NCI-H69 (cell line): Measurements from ENCODE around the gene USP51.
"Not testable (repeated sequence)": the region's sequence is repeated elsewhere in the genome, so short reads cannot be mapped to it uniquely, and the experiment has no call there.

Experiments used
- DNase-seq: peaks from one replicate; lab custom pipeline; 2025; lab: John Stamatoyannopoulos, UW

The USP51 gene

DNA sequence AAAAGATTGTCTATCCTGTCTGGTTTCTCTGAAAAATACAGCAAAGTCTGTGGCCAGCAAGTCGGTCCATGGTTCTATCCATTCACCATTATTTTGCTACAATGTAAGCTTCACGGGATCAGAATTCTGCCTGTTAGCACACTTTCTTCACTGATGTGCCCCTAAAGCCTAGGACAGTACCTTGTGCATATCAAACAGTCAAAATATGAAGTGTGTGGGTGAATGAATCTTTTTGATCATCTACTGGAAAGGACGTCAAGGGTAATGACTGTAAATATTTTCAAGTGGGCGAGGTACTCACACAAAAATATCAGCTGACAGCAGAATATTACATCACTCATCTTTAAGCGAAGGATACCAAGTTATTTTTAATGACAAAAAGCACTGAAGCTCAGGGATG lies 24.5 kb downstream of the USP51 start:
- not testable (repeated sequence) for DNase-seq

DNA sequence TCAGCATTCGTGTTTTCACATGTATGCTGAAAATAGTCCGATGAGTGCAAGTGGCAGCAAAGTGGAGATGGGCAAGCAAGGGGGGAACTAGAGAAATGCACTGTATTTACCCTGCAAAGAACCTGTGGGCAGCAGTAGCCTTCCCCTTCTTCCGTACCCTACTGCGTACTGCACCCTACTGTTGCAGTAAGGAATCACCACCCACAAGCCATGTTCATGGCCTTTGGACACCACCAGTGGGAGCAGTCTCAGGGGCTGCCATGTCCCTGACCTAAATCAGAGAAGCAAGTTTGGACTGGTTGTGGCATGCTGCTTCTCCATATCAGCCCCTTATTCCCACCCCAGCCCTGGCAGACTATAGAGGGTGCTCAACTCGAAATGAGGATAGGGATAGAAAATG lies 25.6 kb downstream of the USP51 start:
- not testable (repeated sequence) for DNase-seq

DNA sequence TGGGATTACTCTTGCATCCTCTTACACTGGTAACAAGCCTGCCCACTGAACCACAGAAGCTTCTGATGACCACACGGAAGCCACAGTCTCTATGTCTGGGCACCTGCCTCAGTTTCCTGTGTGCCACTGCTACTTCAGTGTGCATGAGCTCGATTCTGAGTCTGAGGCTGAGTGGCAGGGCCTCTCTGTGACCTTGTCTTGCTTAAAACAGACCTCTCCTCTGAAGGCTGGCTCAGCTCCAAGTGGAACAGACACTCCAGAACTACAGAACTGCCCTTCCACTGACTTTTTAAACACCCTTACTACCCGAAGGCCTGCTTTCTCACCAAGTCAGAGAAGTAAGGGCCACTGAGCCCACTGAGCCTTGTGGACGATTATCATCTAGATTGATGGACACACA lies 29.7 kb downstream of the USP51 start:
- DNase-seq, result not testable (repeated sequence)

DNA sequence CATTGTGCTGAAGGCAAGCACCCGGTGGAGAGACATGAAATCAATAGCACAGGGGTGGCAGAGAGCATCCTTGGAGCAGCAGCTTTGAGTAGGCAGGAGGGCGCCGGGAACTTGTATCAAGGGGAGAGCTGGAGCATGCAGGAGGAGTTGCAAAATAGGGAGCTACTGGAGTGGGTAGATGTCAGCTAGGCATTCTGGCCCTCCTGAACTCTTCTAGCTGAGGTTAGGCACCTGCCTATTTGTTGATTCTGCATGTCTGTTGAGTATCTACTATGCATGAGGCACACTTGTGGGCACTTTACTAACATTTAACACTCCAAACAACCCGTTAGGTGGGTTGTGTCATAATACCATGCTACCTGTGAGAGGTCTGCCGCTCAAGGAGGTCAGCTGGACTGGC lies 30.2 kb downstream of the USP51 start:
- DNase-seq, result not testable (repeated sequence)

DNA sequence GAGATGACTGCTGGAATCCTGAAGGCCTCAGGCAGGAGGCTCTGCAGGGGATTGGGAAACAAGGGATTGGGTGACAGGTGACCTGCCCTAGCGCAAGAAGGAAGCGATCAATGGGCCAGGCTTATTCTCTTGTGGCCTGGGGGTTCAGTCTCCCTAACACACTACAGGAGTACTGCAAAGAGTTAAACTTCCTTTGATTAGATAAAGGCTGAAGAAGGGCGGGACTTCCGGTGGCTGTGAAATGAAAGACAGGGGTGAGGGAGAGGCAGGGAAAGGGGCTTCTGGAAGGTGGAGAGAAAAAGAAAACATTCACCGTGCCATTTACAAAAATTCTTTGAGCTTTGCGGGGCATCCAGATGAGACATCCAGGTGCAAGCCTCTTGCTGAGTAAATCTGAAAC lies 33.9 kb downstream of the USP51 start:
- not testable (repeated sequence) for DNase-seq

DNA sequence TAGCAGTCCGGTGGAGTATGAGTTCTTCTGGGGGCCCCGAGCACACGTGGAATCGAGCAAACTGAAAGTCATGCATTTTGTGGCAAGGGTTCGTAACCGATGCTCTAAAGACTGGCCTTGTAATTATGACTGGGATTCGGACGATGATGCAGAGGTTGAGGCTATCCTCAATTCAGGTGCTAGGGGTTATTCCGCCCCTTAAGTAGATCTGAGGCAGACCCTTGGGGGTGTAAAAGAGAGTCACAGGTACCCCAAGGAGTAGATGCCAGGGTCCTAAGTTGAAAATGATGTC lies 36.9 kb downstream of the USP51 start:
- DNase-seq, result no peak

DNA sequence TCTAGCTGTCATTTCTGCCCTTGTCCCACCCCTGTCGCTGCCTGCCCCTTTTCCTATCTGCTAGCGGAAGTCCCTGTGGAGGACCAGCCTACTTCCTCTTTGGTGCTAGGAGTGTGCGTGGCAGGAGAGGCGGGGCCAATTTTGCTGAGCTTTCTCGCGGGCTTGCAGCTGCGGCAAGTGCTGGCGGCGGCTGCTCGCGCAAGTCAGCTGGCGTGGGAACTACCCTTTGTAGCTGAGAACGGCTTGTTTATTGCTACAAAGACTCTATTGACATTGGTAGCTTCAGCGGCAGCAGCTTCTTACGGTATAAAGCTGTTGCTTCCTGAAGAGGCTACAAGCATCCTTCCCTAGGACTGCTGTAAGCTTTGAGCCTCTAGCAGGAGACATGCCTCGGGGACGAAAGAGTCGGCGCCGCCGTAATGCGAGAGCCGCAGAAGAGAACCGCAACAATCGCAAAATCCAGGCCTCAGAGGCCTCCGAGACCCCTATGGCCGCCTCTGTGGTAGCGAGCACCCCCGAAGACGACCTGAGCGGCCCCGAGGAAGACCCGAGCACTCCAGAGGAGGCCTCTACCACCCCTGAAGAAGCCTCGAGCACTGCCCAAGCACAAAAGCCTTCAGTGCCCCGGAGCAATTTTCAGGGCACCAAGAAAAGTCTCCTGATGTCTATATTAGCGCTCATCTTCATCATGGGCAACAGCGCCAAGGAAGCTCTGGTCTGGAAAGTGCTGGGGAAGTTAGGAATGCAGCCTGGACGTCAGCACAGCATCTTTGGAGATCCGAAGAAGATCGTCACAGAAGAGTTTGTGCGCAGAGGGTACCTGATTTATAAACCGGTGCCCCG lies 37.4 kb downstream of the USP51 start, which contains the start of gene MAGEH1:
Gene MAGEH1, plus strand, starts transcription at position 138 of the 843 bp plus-strand sequence. Its CDS starts 248 bp downstream, at position 386.
- peak; percentile 36 for DNase-seq

DNA sequence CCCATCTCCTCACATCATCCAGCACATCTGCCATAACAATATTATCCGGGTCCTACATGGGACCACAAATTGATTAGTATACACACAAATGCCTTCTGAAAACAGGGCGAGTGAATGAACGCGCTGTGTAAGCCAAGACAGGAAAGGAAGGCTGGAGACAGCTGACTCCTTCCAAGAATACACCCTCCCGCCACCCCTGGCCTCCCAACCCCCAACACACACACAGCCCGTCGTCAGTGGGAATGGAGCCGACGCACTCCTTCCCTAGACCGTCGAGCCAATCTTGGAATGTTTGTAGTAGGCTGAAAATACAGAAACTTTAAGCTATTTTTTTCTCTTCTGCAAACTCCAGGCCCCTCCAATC lies 38.0 kb downstream of the USP51 start:
- no peak for DNase-seq

DNA sequence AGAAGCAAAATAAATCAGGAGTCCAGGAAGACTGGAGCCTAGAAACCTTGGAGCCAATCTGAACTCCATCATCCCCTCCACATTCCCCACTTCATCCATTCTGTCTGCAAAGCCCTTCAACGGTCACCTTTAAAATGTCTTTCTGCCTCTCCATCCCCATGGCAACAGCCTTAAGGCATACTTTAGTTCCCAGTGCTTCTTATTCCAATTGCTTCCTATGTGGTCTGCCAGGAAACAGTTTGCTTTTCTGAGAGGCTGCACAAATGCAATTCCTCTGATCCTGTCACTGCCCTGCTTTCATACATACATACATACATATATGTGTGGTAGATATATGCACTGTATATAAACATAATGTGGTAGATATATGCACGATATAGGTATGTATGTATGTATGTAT lies 38.5 kb downstream of the USP51 start:
- DNase-seq, result no peak

DNA sequence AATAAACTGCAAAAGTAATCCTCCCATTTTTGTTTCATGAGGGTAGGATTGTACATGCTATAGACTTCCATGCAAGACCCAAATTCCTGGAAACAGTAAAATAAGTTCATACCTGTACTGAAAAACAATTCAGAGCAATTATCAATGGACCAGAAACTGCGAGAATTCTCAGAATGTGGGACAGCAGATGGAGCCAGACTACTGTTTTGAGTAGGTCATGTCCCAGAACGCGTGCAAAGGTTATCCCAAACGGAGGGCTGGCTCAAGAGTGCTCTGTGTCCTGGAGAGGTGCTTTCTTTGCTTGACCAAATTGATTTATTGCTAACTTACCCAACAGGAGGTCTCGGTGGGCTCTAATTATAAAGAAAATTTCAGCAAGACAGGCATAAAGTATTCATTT lies 39.4 kb downstream of the USP51 start:
- DNase-seq, result no peak

DNA sequence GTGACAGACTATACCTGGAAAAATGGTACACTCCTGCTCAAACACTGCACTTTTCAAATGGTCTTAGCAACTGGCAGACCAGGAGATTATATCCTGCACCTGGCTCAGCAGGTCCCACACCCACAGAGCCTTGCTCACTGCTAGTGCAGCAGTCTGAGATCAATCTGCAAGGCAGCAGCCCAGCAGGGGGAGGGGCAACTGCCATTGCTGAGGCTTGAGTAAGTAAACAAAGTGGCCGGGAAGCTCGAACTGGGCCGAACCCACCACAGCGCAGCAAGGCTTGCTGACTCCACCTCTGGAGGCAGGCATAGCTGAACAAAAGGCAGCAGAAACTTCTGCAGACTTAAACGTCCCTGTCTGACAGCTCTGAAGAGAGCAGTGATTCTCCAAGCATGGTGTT lies 46.2 kb downstream of the USP51 start:
- DNase-seq, result not testable (repeated sequence)
